GM12801 (cell line): ENCODE measurements around the gene QPRT.

Experiments
- TF ChIP-seq, protein P1 (sequence below): IDR thresholded peaks from one replicate; pipeline ENCODE4 v1.5.1; 2011; ENCODE audit warnings: control low read depth; ENCODE audit not compliant: insufficient read length; ENCODE audit errors: extremely low read depth

The QPRT gene

GRCh38 chr16:29678691-29679267 is at the start of gene QPRT:
QPRT (plus strand) TSS chr16:29679180; CDS start chr16:29679198, 18 bp downstream.
- TF ChIP-seq, protein P1, sequence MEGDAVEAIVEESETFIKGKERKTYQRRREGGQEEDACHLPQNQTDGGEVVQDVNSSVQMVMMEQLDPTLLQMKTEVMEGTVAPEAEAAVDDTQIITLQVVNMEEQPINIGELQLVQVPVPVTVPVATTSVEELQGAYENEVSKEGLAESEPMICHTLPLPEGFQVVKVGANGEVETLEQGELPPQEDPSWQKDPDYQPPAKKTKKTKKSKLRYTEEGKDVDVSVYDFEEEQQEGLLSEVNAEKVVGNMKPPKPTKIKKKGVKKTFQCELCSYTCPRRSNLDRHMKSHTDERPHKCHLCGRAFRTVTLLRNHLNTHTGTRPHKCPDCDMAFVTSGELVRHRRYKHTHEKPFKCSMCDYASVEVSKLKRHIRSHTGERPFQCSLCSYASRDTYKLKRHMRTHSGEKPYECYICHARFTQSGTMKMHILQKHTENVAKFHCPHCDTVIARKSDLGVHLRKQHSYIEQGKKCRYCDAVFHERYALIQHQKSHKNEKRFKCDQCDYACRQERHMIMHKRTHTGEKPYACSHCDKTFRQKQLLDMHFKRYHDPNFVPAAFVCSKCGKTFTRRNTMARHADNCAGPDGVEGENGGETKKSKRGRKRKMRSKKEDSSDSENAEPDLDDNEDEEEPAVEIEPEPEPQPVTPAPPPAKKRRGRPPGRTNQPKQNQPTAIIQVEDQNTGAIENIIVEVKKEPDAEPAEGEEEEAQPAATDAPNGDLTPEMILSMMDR: no peak

DNA sequence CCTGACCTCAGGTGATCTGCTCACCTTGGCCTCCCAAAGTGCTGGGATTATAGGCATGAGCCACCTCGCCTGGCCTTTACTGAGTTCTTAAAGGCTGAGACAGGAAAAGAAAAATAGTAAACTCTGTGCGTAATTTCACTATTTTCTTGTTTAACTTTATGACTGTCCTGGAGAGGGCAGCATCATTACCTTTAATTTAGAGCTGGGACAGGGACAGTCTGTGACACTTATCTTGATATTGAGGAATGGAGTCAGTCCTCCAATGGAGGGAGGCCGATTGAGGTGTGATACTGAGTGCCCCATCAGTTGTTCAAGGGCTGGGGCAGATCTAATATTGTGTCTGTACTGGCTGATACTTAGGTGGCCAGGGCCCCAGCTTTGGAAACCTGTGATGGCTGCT is 37.4 kb upstream of the QPRT start:
- TF ChIP-seq, protein P1: no peak

DNA sequence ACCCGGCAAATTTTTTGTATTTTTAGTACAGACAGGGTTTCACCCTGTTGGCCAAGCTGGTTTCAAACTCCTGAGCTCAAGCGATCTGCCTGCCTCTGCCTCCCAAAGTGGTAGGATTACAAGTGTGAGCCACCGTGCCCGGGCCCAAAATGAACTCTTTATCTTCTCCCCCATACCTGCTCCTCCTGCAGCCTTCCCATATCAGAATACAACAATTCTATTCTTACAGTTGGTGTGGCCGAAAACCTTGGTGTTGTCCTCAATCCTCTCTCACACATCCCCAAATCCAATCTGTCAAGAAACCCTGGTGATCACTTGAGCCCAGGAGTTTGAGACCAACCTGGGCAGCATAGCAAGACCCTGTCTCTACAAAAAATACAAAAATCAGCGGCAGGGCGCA is 35.4 kb upstream of the QPRT start:
- TF ChIP-seq, protein P1: no peak

- TF ChIP-seq, protein P1: no peak
Observed at GRCh38 chr16:29644338-29644857, 34.6 kb upstream of the QPRT start.

DNA sequence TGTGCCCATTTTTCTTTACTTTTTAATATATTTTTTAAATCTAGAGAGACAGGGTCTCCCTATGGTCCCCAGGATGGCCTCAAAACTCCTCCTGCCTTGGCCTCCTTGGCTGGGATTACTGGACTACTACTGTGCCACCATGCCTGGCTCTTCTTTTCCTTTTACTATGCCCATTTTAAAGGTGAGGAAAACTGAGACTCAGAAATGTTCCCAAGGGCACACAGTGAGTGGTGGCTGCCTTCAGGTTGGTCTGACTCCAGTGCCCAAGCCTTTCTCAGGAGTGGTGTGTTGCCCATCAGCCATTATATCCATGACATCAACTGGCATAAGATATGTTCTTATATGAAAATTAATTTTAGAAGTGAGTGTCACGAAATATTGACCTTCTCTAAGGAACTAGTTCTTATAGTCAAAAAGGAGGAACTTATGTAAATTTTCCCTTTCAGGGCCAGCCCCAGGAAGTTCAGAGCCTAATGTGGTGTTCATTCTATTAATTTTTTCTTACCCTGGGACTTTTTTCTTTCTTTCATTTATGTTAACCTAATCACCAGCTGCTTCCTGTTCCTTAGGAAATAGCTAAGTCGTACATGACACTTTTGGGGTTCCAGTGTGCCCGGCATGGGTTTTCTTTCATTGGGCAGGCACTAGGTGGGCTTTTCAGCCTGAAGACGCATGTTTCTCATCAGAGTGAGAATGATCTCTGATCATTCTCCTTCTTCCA is 33.8 kb upstream of the QPRT start:
- TF ChIP-seq, protein P1: no peak

- TF ChIP-seq, protein P1: no peak
Observed at GRCh38 chr16:29645694-29646187, 33.2 kb upstream of the QPRT start.

DNA sequence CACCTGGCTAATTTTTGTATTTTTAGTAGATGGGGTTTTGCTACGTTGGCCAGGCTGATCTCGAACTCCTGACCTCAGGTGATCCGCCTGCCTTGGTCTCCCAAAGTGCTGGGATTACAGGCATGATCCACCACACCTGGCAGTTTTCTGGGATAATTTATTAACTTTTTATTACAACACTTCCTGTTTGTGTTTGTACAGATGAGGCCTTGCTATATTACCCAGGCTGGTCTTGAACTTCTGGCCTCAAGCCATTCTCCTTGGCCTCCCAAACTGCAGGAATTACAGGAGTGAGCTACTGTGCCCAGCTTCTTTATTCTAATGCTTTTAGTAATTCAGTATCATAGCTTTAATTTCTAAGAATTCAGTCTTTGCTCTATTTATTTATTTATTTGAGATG is 32.0 kb upstream of the QPRT start:
- TF ChIP-seq, protein P1: no peak
